Panc1 (cell line): ENCODE data around the gene MEGF10. TPM values are rescaled to one million over a fixed set of nuclear protein-coding genes. Genes with fewer than 3 reads are reported as not detected.

Source experiments
- ATAC-seq: fragments of 200-7000 bp; cut with Tn5 transposase; 2 replicates; pipeline ENCODE4 v1.9.1; 2020; ENCODE audit warnings: mild to moderate bottlenecking, moderate library complexity
- BruUV-seq: library from RNA; stranded (reverse); fragments of 400-500 nt; replicated peaks from 2 replicates; lab custom pipeline; 2021; lab: Mats Ljungman, UMichigan
- CTCF ChIA-PET: fragments of 300-600 bp; sonication (Branson Sonifier 250); formaldehyde crosslinking; loops from one replicate; lab custom pipeline; 2022; ENCODE audit warnings: antibody characterized with exemption; lab: Charles Lee
- POLR2A ChIA-PET: fragments of 300-600 bp; sonication (Branson Sonifier 250); formaldehyde crosslinking; loops from one replicate; lab custom pipeline; 2022; ENCODE audit warnings: antibody characterized with exemption; lab: Charles Lee
- DNase-seq: peaks from one replicate; pipeline ENCODE4 v3.0.0-alpha.2; 2010; ENCODE audit warnings: low read depth, low spot score
- H3K27ac ChIP-seq: 2 replicates; pipeline ENCODE4 v1.5.1; 2011; ENCODE audit warnings: mild to moderate bottlenecking, low read length, inconsistent platforms
- H3K27me3 ChIP-seq: fragments of 200-500 bp; sonication (Bioruptor generic); 2 replicates; pipeline ENCODE4 v1.6.0; 2014; ENCODE audit warnings: low read length, inconsistent platforms; ENCODE audit not compliant: control insufficient read depth, insufficient read depth
- H3K36me3 ChIP-seq: fragments of 200-500 bp; sonication (Bioruptor generic); 2 replicates; pipeline ENCODE4 v1.5.1; 2014; ENCODE audit warnings: inconsistent platforms, mild to moderate bottlenecking, low read length, moderate library complexity; ENCODE audit not compliant: control insufficient read depth, insufficient read depth
- H3K4me1 ChIP-seq: 2 replicates; pipeline ENCODE4 v1.5.1; 2011; ENCODE audit warnings: inconsistent platforms, mild to moderate bottlenecking, low read length, moderate library complexity; ENCODE audit not compliant: control insufficient read depth, insufficient read depth
- H3K4me3 ChIP-seq, 2 experiments: 2 replicates each; pipeline ENCODE4 v1.5.1; 2011 to 2012; ENCODE audit warnings: low read depth in 2 of 2, low read length in 2 of 2, mild to moderate bottlenecking in 2 of 2, inconsistent platforms in 1 of 2, moderate library complexity in 1 of 2
- H3K9me3 ChIP-seq: fragments of 200-500 bp; sonication (Bioruptor generic); 2 replicates; pipeline ENCODE4 v1.5.1; 2014; ENCODE audit warnings: low read depth, mild to moderate bottlenecking, inconsistent platforms, low read length, moderate library complexity; ENCODE audit not compliant: control insufficient read depth, insufficient read depth
- CTCF ChIP-seq: fragments of 450-650 bp; IDR thresholded peaks from 2 replicates; pipeline ENCODE4 v1.5.1; 2017; ENCODE audit warnings: mild to moderate bottlenecking
- POLR2AphosphoS5 ChIP-seq: IDR thresholded peaks from 2 replicates; pipeline ENCODE4 v1.6.1; 2012; ENCODE audit warnings: mild to moderate bottlenecking, low read depth, low read length, moderate library complexity
- REST ChIP-seq, 2 experiments: IDR thresholded peaks; 2 replicates each; pipeline ENCODE4 v1.6.1; 2011 to 2012; ENCODE audit warnings: low read depth in 2 of 2, control low read depth in 1 of 2, low read length in 1 of 2, mild to moderate bottlenecking in 1 of 2, moderate library complexity in 1 of 2; ENCODE audit not compliant: insufficient read depth in 1 of 2
- SIN3A ChIP-seq: IDR thresholded peaks from 2 replicates; pipeline ENCODE4 v1.6.1; 2012; ENCODE audit warnings: low read depth, mild to moderate bottlenecking, low read length, moderate library complexity, borderline replicate concordance; ENCODE audit not compliant: insufficient read depth
- TCF7L2 ChIP-seq: IDR thresholded peaks from 2 replicates; pipeline ENCODE4 v1.6.1; 2011; ENCODE audit warnings: mild to moderate bottlenecking, low read depth, low read length, inconsistent platforms
- in situ Hi-C: cut with HindIII; loops from 2 replicates; pipeline ENCODE4 v1.10.0; 2016; ENCODE audit warnings: low sequenced_read_pairs, low pct_unique_long_range_greater_than_20kb
- intact Hi-C: fragments of 100-400 bp; cut with micrococcal nuclease; formaldehyde crosslinking; loops from one replicate; pipeline ENCODE4 v1.10.0; 2022; ENCODE audit not compliant: unreplicated experiment
- total RNA-seq: library from RNA; stranded (reverse); gene quantifications from one replicate; pipeline ENCODE4 v1.2.1, GENCODE V29; 2021; ENCODE audit not compliant: unreplicated experiment

The MEGF10 gene
- total RNA-seq, 1 experiment from 2014 or later: not detected

- ATAC-seq (no peak), DNase-seq (no peak)
- no peaks in the 10 kb centered on the region for H3K27me3 ChIP-seq
- H3K4me1 ChIP-seq: no peaks in the 10 kb centered on the region
- in situ Hi-C loops: no loop called here
- peak overlapping the region in 1 of 2 experiments; percentile 19; a peak in 1 of 4 replicates for H3K4me3 ChIP-seq
- TF ChIP-seq SIN3A: no peak
- TF ChIP-seq POLR2AphosphoS5: no peak
- no peak for TF ChIP-seq TCF7L2
- no peak for TF ChIP-seq REST (IDR thresholded peaks at IDR 0.05; ENCODE audit: insufficient read depth in 1 of 2, low read depth in 2 of 2, low read length in 1 of 2)
- TF ChIP-seq CTCF: no peak
- no peaks in the 10 kb centered on the region for H3K36me3 ChIP-seq
- H3K9me3 ChIP-seq: no peaks in the 10 kb centered on the region
- no TSS peak for BruUV-seq
- H3K27ac ChIP-seq: no peak overlapping the region
- POLR2A ChIA-PET: no interaction called here
- intact Hi-C loops: no loop called here
- CTCF ChIA-PET: no interaction called here
Measured at GRCh38 chr5:127409246-127409917, 118.8 kb downstream of the MEGF10 start.

GRCh38 chr5:127409921-127410675 is 119.5 kb downstream of the MEGF10 start:
- Histone ChIP-seq H3K27ac (no peak overlapping the region), H3K27me3 (no peaks in the 10 kb centered on the region), H3K4me1 (no peaks in the 10 kb centered on the region), H3K36me3 (no peaks in the 10 kb centered on the region), H3K9me3 (no peaks in the 10 kb centered on the region), H3K4me3 (peak overlapping the region in 1 of 2 experiments; percentile 13; a peak in 1 of 4 replicates)
- ATAC-seq: 0 out of 2 replicates have a peak, but pooled peaks have one; percentile 12
- DNase-seq: no peak
- in situ Hi-C loops (no loop called here), intact Hi-C loops (no loop called here)
- BruUV-seq: no TSS peak
- ChIA-PET CTCF (no interaction called here), POLR2A (no interaction called here)
- TF ChIP-seq REST (IDR thresholded peaks at IDR 0.05; ENCODE audit: insufficient read depth in 1 of 2, low read depth in 2 of 2, low read length in 1 of 2): no peak
- TF ChIP-seq POLR2AphosphoS5: no peak
- no peak for TF ChIP-seq TCF7L2
- no peak for TF ChIP-seq SIN3A
- TF ChIP-seq CTCF: no peak
